Stimulated activated CD4-positive, alpha-beta T cell treated with anti-CD3 and anti-CD28 coated beads, Interleukin-1b, Interleukin-23, amount 100 ng/mL, for 24 hours (primary cell): ENCODE measurements around the gene ANGPTL8.

Source experiments
- DNase-seq, 4 experiments: peaks; one replicate each; pipeline ENCODE4 v3.0.0-alpha.2; 2020; ENCODE audit warnings: low read depth in 4 of 4, low spot score in 1 of 4

Gene ANGPTL8

DNA sequence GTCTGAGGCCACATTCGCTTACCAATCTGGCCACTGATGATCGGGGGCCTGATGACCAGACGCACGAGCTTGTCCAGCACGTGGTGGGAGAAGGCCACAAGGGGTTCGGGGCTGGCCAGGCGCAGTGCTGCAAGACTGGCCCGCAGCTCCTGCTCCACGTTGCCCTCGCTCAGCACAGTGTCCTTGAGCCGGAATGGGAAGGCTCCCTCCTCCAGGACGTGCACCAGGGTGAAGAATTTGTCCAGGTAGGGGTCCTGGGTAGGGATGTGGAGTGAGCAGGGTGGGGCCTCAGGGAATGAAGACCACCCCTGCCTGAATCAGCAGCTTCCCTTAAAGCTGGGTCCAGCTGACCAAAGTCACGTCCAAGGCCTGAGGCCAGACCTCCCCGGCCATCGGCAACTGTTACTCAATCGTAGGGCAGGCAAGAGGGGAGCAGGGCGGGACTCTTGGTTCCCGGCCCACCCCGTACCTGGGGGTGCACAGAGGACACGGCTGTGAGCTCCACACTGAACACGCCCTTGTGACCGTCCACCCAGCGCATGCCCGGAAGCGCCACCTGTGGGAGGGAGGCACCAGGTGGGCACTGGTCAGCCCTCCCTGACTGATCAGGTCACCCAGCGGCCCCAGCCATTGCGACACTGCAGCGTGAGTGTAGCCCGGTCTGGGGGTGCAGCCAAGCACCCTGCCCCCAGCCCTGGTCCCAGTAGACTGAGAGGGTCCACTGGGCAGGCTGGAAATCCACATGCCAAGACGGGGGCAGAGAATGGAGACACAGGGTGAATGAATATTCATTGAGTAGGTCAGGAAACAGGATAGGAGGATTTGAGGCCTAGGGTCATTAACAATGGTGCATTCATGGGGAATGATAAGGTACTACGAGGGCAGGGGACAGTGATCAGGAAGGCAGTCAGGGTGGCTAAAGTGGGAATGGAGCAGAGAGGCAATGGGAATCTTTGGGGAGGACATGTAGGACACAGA lies 2.8 kb upstream of the ANGPTL8 start:
- DNase-seq: no peak

DNA sequence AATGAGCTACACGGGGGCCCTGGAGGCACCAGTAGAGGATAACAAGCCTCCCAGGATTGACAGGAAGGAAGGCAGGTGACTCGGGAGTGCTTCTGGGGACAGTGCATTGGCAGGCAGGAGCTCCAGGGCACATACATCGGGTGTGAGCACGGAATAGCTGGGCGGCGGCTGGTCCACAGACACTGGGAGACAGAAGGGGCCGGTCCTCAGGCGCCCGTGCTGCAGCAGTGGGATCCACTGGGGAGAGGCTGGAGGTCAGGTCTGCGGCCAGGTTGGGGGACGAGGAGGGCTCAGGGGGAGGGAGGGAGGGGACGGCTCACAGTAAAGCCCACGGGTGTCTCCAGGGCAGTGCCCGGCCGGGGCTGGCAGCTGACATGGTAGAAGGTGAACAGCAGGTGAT lies 2.1 kb upstream of the ANGPTL8 start:
- DNase-seq: no peak

DNA sequence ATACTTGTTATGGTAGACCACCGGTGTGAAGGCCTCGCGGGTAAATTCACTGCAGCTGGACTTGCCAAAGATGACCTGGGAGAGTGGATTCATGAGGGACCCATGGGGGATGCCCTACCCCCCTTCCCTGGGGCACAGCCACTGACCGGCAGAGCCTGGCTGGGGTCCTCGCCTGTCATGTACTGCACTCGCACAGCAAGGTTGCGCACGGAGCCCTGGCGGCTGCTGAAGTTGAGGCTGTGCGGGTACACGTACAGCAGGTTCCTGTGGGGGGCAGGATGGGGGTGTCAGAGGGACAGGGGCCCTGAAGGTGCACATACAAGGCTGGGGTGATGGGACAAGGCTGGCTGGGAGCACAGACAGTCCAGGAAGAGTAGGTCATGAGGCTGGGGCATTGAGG lies 1.4 kb upstream of the ANGPTL8 start:
- DNase-seq: no peak

DNA sequence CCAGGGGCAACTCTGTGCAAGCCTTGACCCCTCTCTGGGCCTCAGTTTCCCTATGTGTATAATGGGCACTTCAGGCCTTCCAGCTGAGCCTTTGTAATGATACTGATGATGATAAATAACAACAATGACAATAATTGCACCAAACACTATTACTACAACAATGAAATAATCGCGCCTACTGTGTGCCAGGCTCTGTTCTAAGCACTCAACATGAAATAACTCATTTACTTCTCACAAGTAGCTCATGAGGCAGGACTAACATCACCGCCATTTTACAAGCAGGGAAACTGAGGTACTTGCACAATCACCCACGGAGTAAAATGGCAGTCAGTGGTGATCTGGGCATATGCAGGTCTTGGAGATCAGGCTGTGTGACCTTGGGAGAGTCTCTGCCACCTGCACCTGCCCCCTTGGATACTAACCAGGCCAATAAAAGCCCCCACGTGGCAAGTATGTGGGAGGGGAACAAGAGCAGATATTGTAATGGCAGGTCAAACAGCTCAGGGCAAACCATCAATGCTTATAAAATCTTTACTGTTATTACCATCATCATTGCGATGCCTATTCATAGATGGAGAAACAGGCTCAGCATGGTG lies 540 bp upstream of the ANGPTL8 start:
- DNase-seq: no peak

DNA sequence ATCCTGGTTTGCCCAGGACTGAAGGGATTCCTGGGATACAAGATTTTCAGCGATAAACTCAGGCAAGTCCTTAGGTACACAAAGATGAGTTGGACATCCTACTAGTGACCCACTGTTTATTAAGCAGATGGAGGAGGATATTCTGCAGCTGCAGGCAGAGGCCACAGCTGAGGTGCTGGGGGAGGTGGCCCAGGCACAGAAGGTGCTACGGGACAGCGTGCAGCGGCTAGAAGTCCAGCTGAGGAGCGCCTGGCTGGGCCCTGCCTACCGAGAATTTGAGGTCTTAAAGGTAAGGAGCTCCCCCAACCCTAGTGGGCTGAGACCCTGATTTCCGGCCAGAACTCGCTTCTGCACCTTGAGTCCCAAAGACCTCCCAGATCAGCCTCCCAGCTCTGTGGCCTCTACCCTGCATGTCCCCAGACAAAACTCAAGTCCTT lies 607 bp downstream of the ANGPTL8 start:
- no peak for DNase-seq

DNA sequence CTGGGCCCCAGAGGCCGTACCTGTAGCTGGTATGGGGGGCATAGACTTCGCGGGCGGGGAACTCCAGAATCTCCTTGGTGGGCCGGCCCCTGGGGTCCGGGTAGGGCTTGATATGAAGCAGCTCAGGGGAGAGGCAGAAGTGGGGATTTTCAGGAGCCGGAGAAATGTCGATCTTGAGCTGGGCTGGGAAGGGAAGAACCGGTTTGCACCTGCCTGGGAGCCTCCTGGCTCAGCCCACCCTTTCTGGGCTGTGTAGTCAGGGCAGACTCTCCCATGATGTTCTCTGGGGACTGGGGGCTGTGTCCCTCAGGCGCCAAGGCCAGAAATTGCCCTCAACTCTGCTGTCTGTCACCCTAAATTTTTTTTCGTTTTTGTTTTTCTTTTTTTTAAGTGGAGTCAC lies 2.6 kb downstream of the ANGPTL8 start:
- no peak for DNase-seq

DNA sequence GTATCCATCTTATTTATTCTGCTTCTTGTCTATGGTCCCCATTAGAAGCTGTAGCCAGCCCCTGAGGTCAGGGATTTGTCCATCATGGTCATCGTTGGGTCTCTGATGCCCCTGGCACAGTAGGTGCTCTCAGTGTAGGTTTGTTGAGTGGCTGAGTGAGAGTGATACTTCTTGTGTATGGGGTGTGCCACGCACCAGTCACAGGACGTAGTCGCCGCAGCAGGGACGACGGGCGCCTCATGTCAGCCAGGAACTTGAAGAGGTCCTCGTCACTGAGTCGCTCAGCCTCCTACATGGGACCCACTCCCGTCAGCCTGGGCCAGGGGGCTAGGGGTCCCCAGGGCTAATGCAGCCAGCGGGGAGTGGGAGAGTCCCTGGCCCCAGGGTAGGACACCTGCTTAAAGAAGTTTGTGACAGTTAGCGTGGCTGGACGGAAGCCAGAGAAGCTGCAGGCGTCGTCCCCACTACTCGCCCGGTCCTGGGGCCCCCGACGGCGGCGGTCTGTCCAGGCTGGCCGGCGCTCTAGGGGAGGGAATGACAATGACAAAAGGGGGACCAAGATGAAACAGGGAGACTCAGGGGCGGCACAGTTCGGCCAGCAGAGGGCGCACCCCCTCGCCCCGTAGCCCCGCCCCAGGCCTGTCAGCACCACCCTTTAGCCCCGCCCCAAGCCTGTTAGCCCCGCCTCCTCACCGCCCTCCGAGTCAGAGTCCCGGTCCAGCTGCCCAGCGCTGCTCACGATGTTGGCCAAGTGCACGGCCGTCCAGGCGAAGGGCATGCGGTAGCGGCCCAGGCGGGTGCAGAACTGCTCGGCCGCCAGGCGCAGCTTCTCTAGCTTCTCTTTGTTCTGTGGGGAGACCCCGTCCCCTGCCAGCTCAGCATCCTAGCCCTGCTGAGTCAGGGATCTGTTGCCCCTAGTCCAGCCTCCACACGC lies 3.7 kb downstream of the ANGPTL8 start:
- DNase-seq: peak; percentile 69 to 91 (median 84)

DNA sequence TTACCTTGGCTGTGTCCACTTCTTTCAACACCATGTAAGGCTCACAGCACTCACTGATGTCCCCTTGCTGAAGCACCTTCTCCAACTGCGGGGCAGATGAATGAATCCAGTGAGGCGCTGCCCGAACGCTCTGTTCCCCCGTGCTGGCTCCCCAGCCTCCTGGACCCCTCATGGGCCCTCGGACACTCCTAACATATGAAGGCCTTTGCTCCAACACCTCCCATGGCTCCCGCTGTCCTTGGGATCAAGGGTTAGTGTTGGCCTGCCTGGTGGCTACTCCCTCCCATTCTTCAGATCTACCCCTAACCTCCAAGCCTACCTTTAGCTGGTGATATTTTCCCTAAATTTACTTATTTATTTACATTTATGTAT lies 4.4 kb downstream of the ANGPTL8 start:
- no peak for DNase-seq

DNA sequence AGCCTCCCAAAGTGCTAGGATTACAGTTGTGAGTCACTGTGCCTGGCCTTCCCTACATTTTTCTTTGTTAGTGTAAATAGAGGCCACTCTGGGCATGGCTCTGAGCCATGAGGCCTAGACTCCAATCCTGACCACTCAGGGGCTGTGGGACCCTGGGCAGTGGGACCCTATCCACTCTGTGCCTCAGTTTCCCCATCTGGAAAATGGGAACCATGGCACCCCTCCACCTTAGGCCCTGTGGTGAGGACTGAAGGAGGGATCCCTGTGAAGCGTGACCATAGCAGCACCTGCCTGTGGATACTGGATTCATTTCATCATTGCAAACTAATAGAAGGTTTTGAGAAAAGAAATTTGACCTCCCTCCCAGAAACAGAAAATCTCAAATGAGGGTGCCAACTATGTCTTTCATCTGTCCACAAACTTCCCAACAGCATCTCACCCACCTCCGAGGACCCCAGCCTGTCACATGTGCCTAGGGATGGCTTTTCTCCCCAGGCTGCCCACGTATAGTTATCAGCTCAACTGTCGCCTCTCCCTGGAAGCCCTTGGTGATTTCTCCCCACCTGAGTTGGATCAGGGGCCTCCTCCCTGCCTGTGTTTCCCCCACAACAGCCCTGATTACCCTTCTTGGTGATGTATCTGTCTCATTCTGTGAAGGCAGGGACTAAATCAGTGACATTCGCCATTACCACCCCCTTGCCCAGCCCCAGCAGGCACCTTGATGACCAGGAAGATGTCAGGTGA lies 5.6 kb downstream of the ANGPTL8 start:
- DNase-seq: no peak

DNA sequence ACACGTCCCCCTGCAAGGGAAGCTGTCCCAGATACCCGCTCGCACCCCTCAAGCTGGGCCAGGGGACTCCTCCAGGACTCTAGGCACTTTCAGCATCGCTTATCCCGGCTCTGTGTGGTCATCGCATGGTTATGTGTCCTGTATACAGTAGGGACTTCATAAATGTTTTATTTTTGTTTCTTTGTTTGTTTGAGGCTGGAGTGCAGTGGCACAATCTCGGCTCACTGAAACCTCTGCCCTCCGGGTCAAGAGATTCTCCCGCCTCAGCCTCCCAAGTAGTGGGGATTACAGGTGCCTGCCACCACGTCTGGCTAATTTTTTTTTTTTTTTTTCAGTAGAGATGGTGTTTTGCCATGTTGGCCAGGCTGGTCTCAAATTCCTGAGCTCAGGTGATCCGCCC lies 7.5 kb downstream of the ANGPTL8 start:
- no peak for DNase-seq

DNA sequence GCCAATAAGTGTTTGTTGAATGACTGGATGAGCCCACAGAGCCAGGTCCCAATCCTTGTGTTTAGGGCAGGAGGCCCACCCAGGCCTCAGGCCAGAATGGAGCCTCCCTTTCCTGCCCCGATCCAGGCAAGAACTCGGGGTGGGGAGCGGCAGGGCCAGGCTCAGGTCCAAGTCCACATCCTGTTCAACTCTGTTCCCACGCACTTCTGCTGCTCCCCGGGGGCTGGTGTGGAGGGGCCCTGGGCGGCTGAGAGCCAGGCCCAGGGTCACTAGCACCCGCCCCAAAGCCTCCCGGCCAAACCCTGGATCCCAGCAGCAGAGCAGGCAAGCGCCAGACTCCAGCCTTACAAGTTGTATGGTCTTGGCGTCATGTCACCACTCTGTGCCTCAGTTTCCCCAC lies 8.0 kb downstream of the ANGPTL8 start:
- no peak for DNase-seq

DNA sequence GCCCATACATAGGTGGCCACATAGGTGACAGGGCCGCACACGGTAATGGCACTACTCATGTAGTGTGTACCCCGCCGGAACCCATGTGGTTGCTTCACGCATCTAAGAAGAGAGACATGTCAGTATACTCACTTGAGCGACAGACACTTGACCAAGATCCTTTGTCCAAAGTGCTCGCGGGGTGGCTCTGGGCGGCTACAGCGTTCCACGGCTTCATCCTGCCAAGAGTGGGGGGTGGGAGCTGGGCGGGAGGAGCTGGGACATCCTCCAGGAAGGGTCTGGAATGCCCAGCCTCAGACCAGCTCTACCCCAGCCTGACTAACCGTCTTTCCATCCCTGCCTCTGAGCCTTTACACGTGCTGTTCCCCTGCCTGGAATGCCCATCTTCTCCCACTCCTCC lies 8.5 kb downstream of the ANGPTL8 start:
- DNase-seq: no peak

DNA sequence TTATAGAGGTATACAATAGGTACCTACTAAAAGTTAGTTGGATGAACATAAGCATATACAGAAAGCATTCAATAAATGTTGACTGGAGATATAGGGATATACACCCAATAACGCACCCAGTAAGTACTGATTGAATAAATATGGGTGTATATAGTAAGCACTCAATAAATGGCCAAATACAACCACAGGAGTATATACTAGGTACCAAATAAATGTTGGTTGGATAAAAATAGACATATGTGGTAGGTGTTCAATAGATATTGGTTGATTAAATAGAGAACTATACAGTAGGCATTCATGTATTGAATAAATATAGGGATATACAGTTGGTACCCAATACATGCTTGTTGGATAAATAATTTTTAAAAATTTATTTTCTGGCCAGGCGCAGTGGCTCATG lies 9.4 kb downstream of the ANGPTL8 start:
- DNase-seq: no peak

DNA sequence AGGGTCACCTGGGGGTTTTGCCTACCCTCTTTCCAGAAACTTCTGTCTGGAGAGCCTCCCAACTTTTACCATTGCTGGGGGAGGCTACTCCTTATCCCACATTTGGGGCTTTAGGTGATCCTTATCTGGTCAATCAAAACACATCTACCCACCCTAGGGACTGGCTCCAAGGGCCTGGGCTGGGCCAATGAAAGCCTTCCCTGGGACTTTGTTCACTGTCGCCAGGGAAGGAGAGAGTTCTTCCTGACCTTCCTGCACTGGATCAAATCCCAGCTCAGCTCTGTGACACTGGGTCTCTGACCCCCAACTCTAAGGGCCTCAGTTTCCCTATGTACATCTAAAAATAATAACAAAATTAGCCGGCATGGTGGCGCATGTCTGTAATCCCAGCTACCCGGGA lies 11.8 kb downstream of the ANGPTL8 start:
- DNase-seq: no peak

DNA sequence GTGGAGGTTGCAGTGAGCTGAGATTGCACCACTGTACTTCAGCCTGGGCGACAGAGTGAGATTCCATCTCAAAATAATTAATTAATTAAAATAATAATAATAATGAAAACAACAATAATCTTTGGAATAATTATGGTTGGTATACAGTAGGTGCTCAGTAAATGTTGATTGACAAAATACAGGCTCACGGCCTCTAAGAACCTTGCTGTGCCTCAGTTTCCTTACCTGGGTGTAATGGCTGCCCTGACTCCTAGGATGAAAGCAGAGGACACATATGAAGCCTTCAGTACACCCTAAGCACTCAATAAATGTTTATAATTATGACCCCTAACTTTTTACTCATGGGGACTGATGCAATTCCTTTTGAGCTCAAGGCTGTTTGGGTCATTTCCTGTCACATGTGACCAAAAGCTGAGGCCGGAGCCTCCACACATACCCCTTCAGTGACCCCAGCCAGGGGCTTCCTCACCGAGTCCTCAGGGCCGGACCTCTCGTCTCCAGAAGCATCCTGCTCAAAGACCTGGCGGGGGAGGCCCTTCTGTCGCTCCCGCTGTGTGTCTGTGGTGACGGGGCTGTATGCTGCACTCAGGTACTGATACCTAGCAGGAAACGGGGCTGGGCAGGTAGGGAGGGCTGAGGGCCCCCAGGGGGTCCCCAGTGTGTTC lies 12.4 kb downstream of the ANGPTL8 start:
- DNase-seq: no peak

DNA sequence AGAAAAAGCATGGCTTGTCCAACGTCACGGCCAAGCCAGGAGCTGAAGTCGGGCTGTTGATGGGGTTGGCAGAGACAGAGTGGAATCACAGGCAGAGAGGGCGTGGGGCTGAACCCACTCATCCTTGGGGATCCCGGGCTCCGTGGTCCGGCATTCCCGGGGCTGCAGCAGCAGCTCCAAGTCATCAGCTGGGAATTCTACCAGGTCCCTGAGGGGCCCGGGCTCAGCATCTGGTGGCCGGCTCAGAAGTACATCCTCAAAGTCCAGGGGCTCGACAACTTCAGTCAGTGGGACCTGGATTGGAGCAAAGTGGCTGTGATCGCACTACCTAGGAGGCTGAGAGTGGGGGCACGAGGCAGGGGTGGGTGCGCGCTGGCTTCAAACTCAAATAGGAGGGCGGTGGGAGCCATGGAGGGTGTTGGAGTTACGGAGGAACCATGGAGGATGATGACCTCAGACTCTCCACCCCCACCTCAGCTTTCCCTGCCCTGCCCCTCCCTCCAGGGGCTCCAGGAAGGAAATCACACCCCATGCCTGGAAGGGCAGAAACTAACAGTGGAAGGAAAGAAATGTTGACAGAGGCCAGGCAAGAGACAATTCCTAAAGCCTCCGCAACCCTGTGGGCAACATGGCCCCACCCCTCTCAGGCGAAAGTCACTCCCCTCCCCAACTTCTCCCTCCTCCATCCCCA lies 13.4 kb downstream of the ANGPTL8 start:
- DNase-seq: no peak

DNA sequence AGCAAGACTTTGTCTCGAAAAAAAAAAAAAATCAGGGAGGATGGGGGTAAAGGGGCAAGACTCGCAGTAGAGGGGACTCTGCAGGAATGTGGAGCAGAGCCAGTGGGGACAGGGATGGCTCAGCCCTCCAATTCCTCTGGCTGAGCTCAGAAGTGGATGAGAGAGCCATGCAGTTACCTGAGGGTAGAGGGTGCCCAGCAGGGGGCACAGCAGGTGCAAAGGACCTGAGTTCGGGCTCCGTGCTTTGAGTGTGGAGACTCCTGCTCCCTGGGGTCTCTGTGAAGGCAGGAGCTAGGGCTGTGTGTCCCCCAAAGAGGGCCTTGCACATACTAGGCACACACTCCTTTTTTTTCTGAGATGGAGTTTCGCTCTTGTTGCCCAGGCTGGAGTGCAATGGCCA lies 15.2 kb downstream of the ANGPTL8 start:
- DNase-seq: no peak

DNA sequence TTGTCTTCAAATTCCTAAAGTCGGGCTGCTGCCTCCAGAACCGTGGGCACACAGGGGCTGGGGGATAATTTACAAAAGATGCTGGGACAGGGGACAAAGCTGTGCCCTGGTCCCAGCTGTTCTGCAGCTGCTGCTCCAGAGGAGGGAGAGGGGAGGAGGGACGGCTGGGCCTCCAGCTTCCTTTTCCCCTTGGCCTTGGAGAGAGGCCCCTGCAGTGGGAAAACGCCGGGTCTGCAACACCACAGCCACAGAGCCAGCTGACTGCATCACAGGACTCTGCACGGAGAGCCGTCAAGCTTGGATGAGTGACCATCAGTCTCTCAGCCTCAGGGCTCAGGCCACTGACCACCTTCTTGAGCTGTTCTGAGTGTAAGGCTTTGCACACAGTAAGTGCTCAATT lies 16.8 kb downstream of the ANGPTL8 start:
- DNase-seq: no peak

DNA sequence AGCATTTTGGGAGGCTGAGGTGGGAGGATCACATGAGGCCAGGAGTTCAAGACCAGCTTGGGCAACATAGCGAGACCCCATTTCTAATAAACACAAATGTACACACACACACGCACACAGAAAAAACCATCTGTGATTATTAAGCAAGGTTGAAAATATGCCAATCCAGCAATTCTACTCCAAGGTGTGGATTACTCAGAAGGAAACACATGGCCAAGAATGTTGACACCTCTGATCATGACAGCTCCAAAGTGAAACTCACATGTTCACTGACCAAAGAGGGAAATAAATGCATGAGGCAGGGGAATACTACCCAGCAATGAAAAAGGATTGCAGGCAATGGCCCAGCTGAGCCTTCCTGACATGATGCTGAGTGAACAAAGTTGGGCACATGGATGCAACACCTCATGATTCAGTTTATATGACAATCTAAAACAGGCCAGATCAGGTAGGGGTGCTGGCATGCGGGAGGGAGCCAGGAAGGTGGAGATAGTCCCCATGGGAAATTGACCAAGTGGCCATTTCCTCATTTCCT lies 18.5 kb downstream of the ANGPTL8 start:
- DNase-seq: no peak

DNA sequence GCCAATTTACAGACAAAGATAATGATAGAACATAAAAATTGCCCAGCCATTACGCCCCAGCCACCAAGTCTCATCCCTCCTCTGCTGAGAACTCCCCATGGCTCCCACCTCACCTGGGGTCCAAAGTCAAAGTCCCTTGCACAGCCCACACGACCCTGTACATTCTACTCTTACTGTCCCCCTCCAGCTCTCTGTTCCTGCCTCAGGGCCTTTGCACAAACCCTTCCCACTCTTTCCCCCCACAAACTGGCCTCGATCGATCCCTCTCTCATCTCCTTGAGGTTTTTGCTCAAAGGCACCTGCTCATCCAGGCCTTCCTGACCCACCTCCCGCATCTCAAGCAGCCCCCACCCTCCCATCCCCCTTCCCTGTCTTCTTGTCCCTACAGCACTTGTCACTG lies 21.6 kb downstream of the ANGPTL8 start:
- DNase-seq: no peak
